PFSK-1 (cell line): Measurements from ENCODE around the gene UBE3B.

ENCODE experiments used
- POLR2AphosphoS5 ChIP-seq: IDR thresholded peaks from 2 replicates; pipeline ENCODE4 v1.6.1; 2012; ENCODE audit warnings: low read depth, mild to moderate bottlenecking, control low read depth, low read length, moderate library complexity
- REST ChIP-seq, 2 experiments: IDR thresholded peaks; 2 replicates each; pipeline versions ENCODE4 v1.6.1 to v1.8.0; 2011 to 2012; ENCODE audit warnings: low read depth in 2 of 2, low read length in 2 of 2, control low read depth in 1 of 2, inconsistent platforms in 1 of 2, mild to moderate bottlenecking in 1 of 2, moderate library complexity in 1 of 2; ENCODE audit not compliant: insufficient read depth in 1 of 2
- SIN3A ChIP-seq: IDR thresholded peaks from 2 replicates; pipeline ENCODE4 v1.6.1; 2012; ENCODE audit warnings: mild to moderate bottlenecking, low read length, moderate library complexity, borderline replicate concordance; ENCODE audit not compliant: insufficient read depth
- TAF1 ChIP-seq: IDR thresholded peaks from 2 replicates; pipeline ENCODE4 v1.6.1; 2012; ENCODE audit warnings: low read length, control low read depth, borderline replicate concordance; ENCODE audit not compliant: insufficient read depth

- no peak for TF ChIP-seq REST (IDR thresholded peaks at IDR 0.05; ENCODE audit: insufficient read depth in 1 of 2, low read depth in 2 of 2, low read length in 2 of 2)
- TF ChIP-seq SIN3A = no peak
- TF ChIP-seq POLR2AphosphoS5 = no peak
- no peak for TF ChIP-seq TAF1
These were observed 45.6 kb downstream of the UBE3B start for GRCh38 chr12:109523071-109523470.
